Nephron progenitor cell (in vitro differentiated cells): ENCODE results near the gene DGCR2.
A peak's percentile ranks its signal among the peaks of the same experiment; 100 is the strongest.

Experiments used
- DNase-seq: peaks from one replicate; pipeline ENCODE4 v3.0.0; 2021
- H3K27ac Mint-ChIP-seq: 2 replicates; pipeline ENCODE4 v1.8.0; 2021; ENCODE audit warnings: mild to moderate bottlenecking, moderate library complexity, mixed read lengths
- H3K27me3 Mint-ChIP-seq: 2 replicates; pipeline ENCODE4 v1.8.0; 2021; ENCODE audit warnings: mild to moderate bottlenecking, low read depth, mixed read lengths; ENCODE audit not compliant: poor library complexity
- H3K36me3 Mint-ChIP-seq: 2 replicates; pipeline ENCODE4 v1.8.0; 2021; ENCODE audit warnings: low read depth, mixed read lengths
- H3K4me1 Mint-ChIP-seq: 2 replicates; pipeline ENCODE4 v1.8.0; 2021; ENCODE audit warnings: mixed read lengths
- H3K4me3 Mint-ChIP-seq: 2 replicates; pipeline ENCODE4 v1.8.0; 2021; ENCODE audit warnings: mild to moderate bottlenecking, moderate library complexity, mixed read lengths
- H3K9me3 Mint-ChIP-seq: 2 replicates; pipeline ENCODE4 v1.8.0; 2021; ENCODE audit warnings: mild to moderate bottlenecking, moderate library complexity, mixed read lengths
- CTCF ChIP-seq: fragments of 200-600 bp; sonication (generic); IDR thresholded peaks from 2 replicates; pipeline ENCODE4 v1.5.0; 2021; ENCODE audit warnings: antibody characterized with exemption

The DGCR2 gene

DNA sequence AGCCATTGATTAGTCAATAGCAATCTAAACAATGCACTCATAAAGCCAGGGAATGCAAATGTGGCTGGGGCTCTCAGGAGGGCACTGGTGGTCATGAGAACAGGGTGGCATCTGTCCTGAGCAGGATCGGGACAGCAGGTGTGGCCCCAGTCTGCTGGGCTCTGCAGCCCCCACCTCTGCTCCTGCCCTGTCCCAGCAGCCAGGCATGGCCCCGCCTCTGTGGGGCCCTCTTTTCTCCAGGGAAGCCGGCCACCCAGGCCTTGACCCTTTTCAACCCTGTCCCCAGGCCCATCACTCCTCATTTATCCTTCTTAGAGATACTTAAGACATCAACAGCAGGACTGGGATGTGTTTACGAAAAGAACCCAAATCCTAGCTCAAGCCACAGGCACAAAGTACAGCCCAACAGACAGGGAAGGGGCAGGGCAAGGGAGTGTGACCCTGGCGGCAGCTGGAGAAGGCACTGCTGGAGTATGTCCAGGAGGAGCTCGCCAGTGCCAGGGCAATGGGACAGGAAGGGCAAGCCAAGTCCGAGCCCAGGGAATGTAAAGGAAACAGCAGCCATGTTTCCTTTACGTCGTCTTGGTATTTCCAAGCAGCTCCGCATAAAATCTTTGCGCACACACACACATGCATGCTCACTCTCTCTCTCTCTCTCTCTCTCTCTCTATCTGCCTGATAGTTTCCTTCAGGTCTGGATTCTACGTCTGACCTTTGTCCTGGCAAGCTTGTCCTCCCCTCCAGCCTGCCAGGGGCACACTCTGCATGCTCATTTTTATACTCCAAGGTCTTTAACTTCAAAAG lies 59.9 kb downstream of the DGCR2 start:
- H3K4me3 Mint-ChIP-seq: no peak overlapping the region
- peaks cover 33% of the 10 kb centered on the region for H3K36me3 Mint-ChIP-seq
- peak overlapping the region; percentile 19 for H3K27ac Mint-ChIP-seq
- DNase-seq: no peak
- no peaks in the 10 kb centered on the region for H3K27me3 Mint-ChIP-seq
- H3K9me3 Mint-ChIP-seq: no peaks in the 10 kb centered on the region
- H3K4me1 Mint-ChIP-seq: peaks cover 8% of the 10 kb centered on the region
- TF ChIP-seq CTCF: no peak

- peaks cover 8% of the 10 kb centered on the region for H3K4me1 Mint-ChIP-seq
- no peaks in the 10 kb centered on the region for H3K9me3 Mint-ChIP-seq
- H3K4me3 Mint-ChIP-seq: no peak overlapping the region
- DNase-seq: no peak
- no peak overlapping the region for H3K27ac Mint-ChIP-seq
- no peaks in the 10 kb centered on the region for H3K27me3 Mint-ChIP-seq
- H3K36me3 Mint-ChIP-seq: peaks cover 35% of the 10 kb centered on the region
- no peak for TF ChIP-seq CTCF
Measured at GRCh38 chr22:19061471-19062138, 60.6 kb downstream of the DGCR2 start.

GRCh38 chr22:19060356-19061009 lies 61.7 kb downstream of the DGCR2 start:
- Mint-ChIP-seq H3K36me3 (peaks cover 32% of the 10 kb centered on the region), H3K4me1 (peaks cover 8% of the 10 kb centered on the region), H3K9me3 (no peaks in the 10 kb centered on the region), H3K4me3 (no peak overlapping the region), H3K27ac (no peak overlapping the region), H3K27me3 (no peaks in the 10 kb centered on the region)
- TF ChIP-seq CTCF: no peak
- no peak for DNase-seq

DNA sequence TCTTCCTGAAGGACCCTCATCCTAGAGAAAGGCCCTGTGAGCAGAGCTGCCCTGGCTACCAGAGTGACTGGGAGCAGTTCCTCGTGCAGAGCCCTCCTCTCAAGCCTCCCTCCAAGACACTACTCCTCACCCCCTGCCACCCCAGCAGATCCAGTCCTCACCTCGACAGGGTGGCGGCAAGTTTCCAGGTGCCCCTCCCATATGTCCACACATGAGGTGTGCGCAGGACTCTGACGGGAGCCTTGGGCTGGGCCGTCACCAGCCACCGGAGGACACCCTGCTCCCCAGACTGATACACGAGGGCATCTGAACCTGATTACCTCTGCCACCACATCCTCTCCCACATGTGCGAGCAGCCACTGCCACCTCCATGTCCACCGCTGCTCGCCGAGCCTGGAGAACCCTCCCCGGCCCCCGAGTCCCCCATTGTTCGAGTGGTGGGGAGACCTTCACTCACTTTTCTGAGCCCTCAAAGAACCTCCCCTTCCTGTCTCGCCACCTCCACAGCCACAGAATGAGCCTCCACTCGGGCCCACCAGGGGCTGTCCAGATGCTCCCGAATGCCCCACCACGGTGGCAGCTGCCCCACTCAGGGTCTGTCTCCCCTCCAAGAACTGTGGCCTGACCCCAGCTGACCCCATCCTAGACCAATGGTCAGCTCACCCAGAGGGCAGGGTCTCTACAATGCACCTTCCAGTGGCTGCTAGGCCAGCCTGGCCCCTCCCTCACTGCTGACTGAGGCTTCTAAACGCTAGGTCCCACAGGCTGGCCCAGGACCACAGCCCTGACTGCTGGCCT lies 62.5 kb downstream of the DGCR2 start:
- no peaks in the 10 kb centered on the region for H3K9me3 Mint-ChIP-seq
- peaks cover 8% of the 10 kb centered on the region for H3K4me1 Mint-ChIP-seq
- no peak overlapping the region for H3K27ac Mint-ChIP-seq
- DNase-seq: no peak
- no peak for TF ChIP-seq CTCF
- no peak overlapping the region for H3K4me3 Mint-ChIP-seq
- H3K27me3 Mint-ChIP-seq: no peaks in the 10 kb centered on the region
- H3K36me3 Mint-ChIP-seq: peaks cover 27% of the 10 kb centered on the region

- no peak for DNase-seq
- Mint-ChIP-seq H3K27ac (peak overlapping the region; percentile 66), H3K36me3 (peaks cover 33% of the 10 kb centered on the region), H3K27me3 (no peaks in the 10 kb centered on the region), H3K4me3 (no peak overlapping the region), H3K9me3 (no peaks in the 10 kb centered on the region), H3K4me1 (peaks cover 8% of the 10 kb centered on the region)
- TF ChIP-seq CTCF: no peak
Measured at GRCh38 chr22:19058713-19059451, 63.3 kb downstream of the DGCR2 start.
